WTC11 (cell line): Measurements from ENCODE around the gene ANO4.

Source experiments
- ATF1 ChIP-seq: sonication (generic); formaldehyde crosslinking; IDR thresholded peaks from 2 replicates; pipeline ENCODE4 v1.8.1; 2023; ENCODE audit warnings: mild to moderate bottlenecking, moderate library complexity, missing genetic modification reagents
- CREB1 ChIP-seq: sonication (generic); formaldehyde crosslinking; IDR thresholded peaks from 2 replicates; pipeline ENCODE4 v1.8.0; 2023; ENCODE audit warnings: mild to moderate bottlenecking, missing genetic modification reagents
- CTCF ChIP-seq: fragments of 200-600 bp; IDR thresholded peaks from 2 replicates; pipeline ENCODE4 v1.8.0; 2022; ENCODE audit warnings: antibody characterized with exemption
- IRF1 ChIP-seq: sonication (generic); formaldehyde crosslinking; IDR thresholded peaks from 2 replicates; pipeline ENCODE4 v1.8.0; 2023; ENCODE audit warnings: missing genetic modification reagents
- SP1 ChIP-seq: sonication (generic); formaldehyde crosslinking; conservative IDR thresholded peaks from 2 replicates; pipeline ENCODE4 v1.8.1; 2022; ENCODE audit warnings: missing genetic modification reagents
- USF2 ChIP-seq: sonication (generic); formaldehyde crosslinking; IDR thresholded peaks from 2 replicates; pipeline ENCODE4 v1.8.1; 2023; ENCODE audit warnings: mild to moderate bottlenecking, missing genetic modification reagents, moderate library complexity
- ZNF281 ChIP-seq: sonication (generic); formaldehyde crosslinking; IDR thresholded peaks from 2 replicates; pipeline ENCODE4 v1.8.0; 2023; ENCODE audit warnings: mild to moderate bottlenecking, missing genetic modification reagents
- ZNF317 ChIP-seq: sonication (generic); formaldehyde crosslinking; IDR thresholded peaks from 2 replicates; pipeline ENCODE4 v1.8.1; 2023; ENCODE audit warnings: low read depth, mild to moderate bottlenecking, moderate library complexity, missing genetic modification reagents, borderline replicate concordance
- TF ChIP-seq, protein P1 (sequence below): sonication (generic); formaldehyde crosslinking; IDR thresholded peaks from 2 replicates; pipeline ENCODE4 v1.8.1; 2022; ENCODE audit warnings: missing genetic modification reagents, borderline replicate concordance
- TF ChIP-seq, protein P2 (sequence below): sonication (generic); formaldehyde crosslinking; IDR thresholded peaks from 2 replicates; pipeline ENCODE4 v1.8.1; 2022; ENCODE audit warnings: low read depth, mild to moderate bottlenecking, moderate library complexity, missing genetic modification reagents, borderline replicate concordance
- TF ChIP-seq, protein P3 (sequence below): sonication (generic); formaldehyde crosslinking; IDR thresholded peaks from 2 replicates; pipeline ENCODE4 v1.8.0; 2022; ENCODE audit warnings: mild to moderate bottlenecking, missing genetic modification reagents

- TF ChIP-seq, protein P1, sequence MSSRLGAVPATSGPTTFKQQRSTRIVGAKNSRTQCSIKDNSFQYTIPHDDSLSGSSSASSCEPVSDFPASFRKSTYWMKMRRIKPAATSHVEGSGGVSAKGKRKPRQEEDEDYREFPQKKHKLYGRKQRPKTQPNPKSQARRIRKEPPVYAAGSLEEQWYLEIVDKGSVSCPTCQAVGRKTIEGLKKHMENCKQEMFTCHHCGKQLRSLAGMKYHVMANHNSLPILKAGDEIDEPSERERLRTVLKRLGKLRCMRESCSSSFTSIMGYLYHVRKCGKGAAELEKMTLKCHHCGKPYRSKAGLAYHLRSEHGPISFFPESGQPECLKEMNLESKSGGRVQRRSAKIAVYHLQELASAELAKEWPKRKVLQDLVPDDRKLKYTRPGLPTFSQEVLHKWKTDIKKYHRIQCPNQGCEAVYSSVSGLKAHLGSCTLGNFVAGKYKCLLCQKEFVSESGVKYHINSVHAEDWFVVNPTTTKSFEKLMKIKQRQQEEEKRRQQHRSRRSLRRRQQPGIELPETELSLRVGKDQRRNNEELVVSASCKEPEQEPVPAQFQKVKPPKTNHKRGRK (CRISPR knock-in tag): no peak
- TF ChIP-seq CTCF (no peak), SP1 (CRISPR knock-in tag) (no peak), ZNF317 (no peak), USF2 (CRISPR knock-in tag) (no peak), ATF1 (CRISPR knock-in tag) (no peak), IRF1 (CRISPR knock-in tag) (no peak), CREB1 (no peak), ZNF281 (CRISPR knock-in tag) (no peak)
- TF ChIP-seq, protein P2, sequence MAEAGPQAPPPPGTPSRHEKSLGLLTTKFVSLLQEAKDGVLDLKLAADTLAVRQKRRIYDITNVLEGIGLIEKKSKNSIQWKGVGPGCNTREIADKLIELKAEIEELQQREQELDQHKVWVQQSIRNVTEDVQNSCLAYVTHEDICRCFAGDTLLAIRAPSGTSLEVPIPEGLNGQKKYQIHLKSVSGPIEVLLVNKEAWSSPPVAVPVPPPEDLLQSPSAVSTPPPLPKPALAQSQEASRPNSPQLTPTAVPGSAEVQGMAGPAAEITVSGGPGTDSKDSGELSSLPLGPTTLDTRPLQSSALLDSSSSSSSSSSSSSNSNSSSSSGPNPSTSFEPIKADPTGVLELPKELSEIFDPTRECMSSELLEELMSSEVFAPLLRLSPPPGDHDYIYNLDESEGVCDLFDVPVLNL (CRISPR knock-in tag): no peak
- TF ChIP-seq, protein P3, sequence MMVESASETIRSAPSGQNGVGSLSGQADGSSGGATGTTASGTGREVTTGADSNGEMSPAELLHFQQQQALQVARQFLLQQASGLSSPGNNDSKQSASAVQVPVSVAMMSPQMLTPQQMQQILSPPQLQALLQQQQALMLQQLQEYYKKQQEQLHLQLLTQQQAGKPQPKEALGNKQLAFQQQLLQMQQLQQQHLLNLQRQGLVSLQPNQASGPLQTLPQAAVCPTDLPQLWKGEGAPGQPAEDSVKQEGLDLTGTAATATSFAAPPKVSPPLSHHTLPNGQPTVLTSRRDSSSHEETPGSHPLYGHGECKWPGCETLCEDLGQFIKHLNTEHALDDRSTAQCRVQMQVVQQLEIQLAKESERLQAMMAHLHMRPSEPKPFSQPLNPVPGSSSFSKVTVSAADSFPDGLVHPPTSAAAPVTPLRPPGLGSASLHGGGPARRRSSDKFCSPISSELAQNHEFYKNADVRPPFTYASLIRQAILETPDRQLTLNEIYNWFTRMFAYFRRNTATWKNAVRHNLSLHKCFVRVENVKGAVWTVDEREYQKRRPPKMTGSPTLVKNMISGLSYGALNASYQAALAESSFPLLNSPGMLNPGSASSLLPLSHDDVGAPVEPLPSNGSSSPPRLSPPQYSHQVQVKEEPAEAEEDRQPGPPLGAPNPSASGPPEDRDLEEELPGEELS (CRISPR knock-in tag): no peak
Observed at GRCh38 chr12:101010896-101011295, 216.3 kb downstream of the ANO4 start.
